ENCODE results near the gene SLC34A1.

- TF ChIP-seq EZH2 (IDR thresholded peaks at IDR 0.05; ENCODE audit: insufficient read depth, low read length) (no peak), CTCF (IDR thresholded peaks at IDR 0.05; ENCODE audit: insufficient read depth, low read depth, low read length) (no peak)
Observed at GRCh38 chr5:177427919-177428573, 43.8 kb downstream of the SLC34A1 start.

Measured in astrocyte (in vitro differentiated cells and primary cell).